ENCODE results near the gene PARP14.

The PARP14 gene

GRCh38 chr3:122748347-122748746, 67.7 kb downstream of the PARP14 start:
- TF ChIP-seq CTCF (IDR thresholded peaks at IDR 0.05; ENCODE audit: extremely low read depth, insufficient read depth, missing control alignments), result no peak
- no peak for DNase-seq (ENCODE audit: low spot score)
- in situ Hi-C loops (cut with MboI; ENCODE audit: low pct_unique_long_range_greater_than_20kb, low sequenced_read_pairs, unreplicated experiment), result no loop called here

- in situ Hi-C loops (cut with MboI; ENCODE audit: low pct_unique_long_range_greater_than_20kb, low sequenced_read_pairs, unreplicated experiment), result no loop called here
- DNase-seq (ENCODE audit: low spot score), result peak; percentile 55
Measured at GRCh38 chr3:122754929-122755328, 74.3 kb downstream of the PARP14 start.

GRCh38 chr3:122755491-122755890, 74.9 kb downstream of the PARP14 start:
- in situ Hi-C loops (cut with MboI; ENCODE audit: low pct_unique_long_range_greater_than_20kb, low sequenced_read_pairs, unreplicated experiment), result no loop called here
- DNase-seq (ENCODE audit: low spot score), result no peak
- no peak for TF ChIP-seq CTCF (IDR thresholded peaks at IDR 0.05; ENCODE audit: extremely low read depth, insufficient read depth, missing control alignments)

More at GRCh38 chr3:122754929-122755328, 74.3 kb downstream of the PARP14 start:
- peak; percentile 78 for TF ChIP-seq CTCF (IDR thresholded peaks at IDR 0.05; ENCODE audit: extremely low read depth, insufficient read depth, missing control alignments)

GRCh38 chr3:122758877-122759560, 78.4 kb downstream of the PARP14 start:
- TF ChIP-seq CTCF (IDR thresholded peaks at IDR 0.05; ENCODE audit: extremely low read depth, insufficient read depth, missing control alignments), result no peak

GRCh38 chr3:122760453-122761271, 80.0 kb downstream of the PARP14 start:
- in situ Hi-C loops (cut with MboI; ENCODE audit: low pct_unique_long_range_greater_than_20kb, low sequenced_read_pairs, unreplicated experiment), result no loop called here
- DNase-seq (ENCODE audit: low spot score), result no peak
- TF ChIP-seq CTCF (IDR thresholded peaks at IDR 0.05; ENCODE audit: extremely low read depth, insufficient read depth, missing control alignments), result no peak

More at GRCh38 chr3:122758877-122759560, 78.4 kb downstream of the PARP14 start:
- in situ Hi-C loops (cut with MboI; ENCODE audit: low pct_unique_long_range_greater_than_20kb, low sequenced_read_pairs, unreplicated experiment), result no loop called here
- DNase-seq (ENCODE audit: low spot score), result no peak

GRCh38 chr3:122766430-122766829, 85.8 kb downstream of the PARP14 start:
- DNase-seq (ENCODE audit: low spot score), result no peak
- no peak for TF ChIP-seq CTCF (IDR thresholded peaks at IDR 0.05; ENCODE audit: extremely low read depth, insufficient read depth, missing control alignments)
- in situ Hi-C loops (cut with MboI; ENCODE audit: low pct_unique_long_range_greater_than_20kb, low sequenced_read_pairs, unreplicated experiment), result no loop called here

Measured in GM13977 (cell line).